Esophagus muscularis mucosa (tissue), 4 donors: ENCODE results near the gene SNRPB2. TPM values are rescaled to one million over a fixed set of nuclear protein-coding genes. Genes with fewer than 3 reads are reported as not detected.

ENCODE experiments used
- DNase-seq: peaks from one replicate; pipeline ENCODE4 v3.0.0-alpha.2; 2017; ENCODE audit errors: extremely low spot score
- H3K27ac ChIP-seq, 4 donors: fragments of 200-600 bp; sonication (generic); replicated peaks in 1 of 4; 1 replicate in 3 of 4; 2 replicates in 1 of 4; pipeline ENCODE4 v1.5.1; 2016 to 2019; ENCODE audit warnings: mild to moderate bottlenecking in 1 of 4
- H3K27me3 ChIP-seq, 4 donors: fragments of 200-600 bp; sonication (generic); one replicate each; pipeline versions ENCODE4 v1.5.1 to v1.6.0; 2016 to 2019
- H3K36me3 ChIP-seq, 4 donors: fragments of 200-600 bp; sonication (generic); one replicate each; pipeline ENCODE4 v1.5.1; 2016 to 2019
- H3K4me1 ChIP-seq, 4 donors: fragments of 200-600 bp; sonication (generic); one replicate each; pipeline ENCODE4 v1.5.1; 2016 to 2019
- H3K4me3 ChIP-seq, 4 donors: fragments of 200-600 bp; sonication (generic); 1 replicate in 2 of 4; 2 replicates in 2 of 4; pipeline ENCODE4 v1.5.1; 2016 to 2019; ENCODE audit warnings: mild to moderate bottlenecking in 4 of 4, moderate library complexity in 1 of 4
- H3K9me3 ChIP-seq, 4 donors: fragments of 200-600 bp; sonication (generic); 1 replicate in 3 of 4; 2 replicates in 1 of 4; pipeline ENCODE4 v1.5.1; 2016 to 2019
- EP300 ChIP-seq: sonication (generic); formaldehyde crosslinking; IDR thresholded peaks from one replicate; pipeline ENCODE4 v1.6.1; 2017; ENCODE audit warnings: antibody characterized with exemption
- POLR2A ChIP-seq: fragments of 450-650 bp; IDR thresholded peaks from one replicate; pipeline ENCODE4 v1.6.1; 2017; ENCODE audit warnings: antibody characterized with exemption, moderate library complexity, mild to moderate bottlenecking, low read depth
- POLR2AphosphoS5 ChIP-seq, 2 donors: sonication (generic); formaldehyde crosslinking; IDR thresholded peaks; one replicate each; pipeline ENCODE4 v1.6.1; 2017; ENCODE audit warnings: antibody characterized with exemption in 2 of 2
- WGBS: methylation state at CpG from one replicate; pipeline ENCODE4 v1.1.5; 2018; 5-methylcytosine and 5-hydroxymethylcytosine counted together
- intact Hi-C: fragments of 100-400 bp; cut with DNase I; formaldehyde crosslinking; loops from one replicate; pipeline ENCODE4 v1.15.1; 2023
- total RNA-seq, 4 donors: library from RNA; depleted of rRNA; stranded (reverse); fragments of >200 nt; gene quantifications; one replicate each; pipeline versions ENCODE4 v1.1.0 to v1.2.1, GENCODE V29; 2016
- TF ChIP-seq, protein P1 (sequence below), 3 experiments: fragments of 200-600 bp in 2 of 3; fragments of 450-650 bp in 1 of 3; sonication (generic) in 2 of 3; IDR thresholded peaks; one replicate each; pipeline ENCODE4 v1.5.1; 2017 to 2019; ENCODE audit warnings: antibody characterized with exemption in 3 of 3, mild to moderate bottlenecking in 2 of 3, moderate library complexity in 1 of 3

SNRPB2 gene
- total RNA-seq, 4 donors from 2014 or later = 22.0 to 49.4 (median 30.5) TPM

GRCh38 chr20:16771213-16771612 lies 41.4 kb downstream of the SNRPB2 start:
- TF ChIP-seq, protein P1, sequence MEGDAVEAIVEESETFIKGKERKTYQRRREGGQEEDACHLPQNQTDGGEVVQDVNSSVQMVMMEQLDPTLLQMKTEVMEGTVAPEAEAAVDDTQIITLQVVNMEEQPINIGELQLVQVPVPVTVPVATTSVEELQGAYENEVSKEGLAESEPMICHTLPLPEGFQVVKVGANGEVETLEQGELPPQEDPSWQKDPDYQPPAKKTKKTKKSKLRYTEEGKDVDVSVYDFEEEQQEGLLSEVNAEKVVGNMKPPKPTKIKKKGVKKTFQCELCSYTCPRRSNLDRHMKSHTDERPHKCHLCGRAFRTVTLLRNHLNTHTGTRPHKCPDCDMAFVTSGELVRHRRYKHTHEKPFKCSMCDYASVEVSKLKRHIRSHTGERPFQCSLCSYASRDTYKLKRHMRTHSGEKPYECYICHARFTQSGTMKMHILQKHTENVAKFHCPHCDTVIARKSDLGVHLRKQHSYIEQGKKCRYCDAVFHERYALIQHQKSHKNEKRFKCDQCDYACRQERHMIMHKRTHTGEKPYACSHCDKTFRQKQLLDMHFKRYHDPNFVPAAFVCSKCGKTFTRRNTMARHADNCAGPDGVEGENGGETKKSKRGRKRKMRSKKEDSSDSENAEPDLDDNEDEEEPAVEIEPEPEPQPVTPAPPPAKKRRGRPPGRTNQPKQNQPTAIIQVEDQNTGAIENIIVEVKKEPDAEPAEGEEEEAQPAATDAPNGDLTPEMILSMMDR (IDR thresholded peaks at IDR 0.05) = no peak
- TF ChIP-seq POLR2AphosphoS5 (IDR thresholded peaks at IDR 0.05) (no peak), EP300 (no peak), POLR2A (no peak)
- Histone ChIP-seq H3K9me3 (peaks cover 0 to 6% (median 0%) of the 10 kb centered on the region in 4 donors), H3K4me1 (no peaks in the 10 kb centered on the region), H3K36me3 (no peaks in the 10 kb centered on the region), H3K27ac (no peak overlapping the region), H3K4me3 (no peak overlapping the region), H3K27me3 (no peaks in the 10 kb centered on the region)
- intact Hi-C loops = no loop called here
- DNase-seq = no peak

GRCh38 chr20:16775961-16776360 lies 46.1 kb downstream of the SNRPB2 start:
- no peak for DNase-seq
- Histone ChIP-seq H3K36me3 (no peaks in the 10 kb centered on the region), H3K4me1 (no peaks in the 10 kb centered on the region), H3K4me3 (no peak overlapping the region), H3K9me3 (peaks cover 0 to 6% (median 0%) of the 10 kb centered on the region in 4 donors), H3K27ac (no peak overlapping the region), H3K27me3 (no peaks in the 10 kb centered on the region)
- intact Hi-C loops = no loop called here
- WGBS = 86% methylated on average over 1 of the region's 1 CpG
- TF ChIP-seq POLR2A (no peak), POLR2AphosphoS5 (IDR thresholded peaks at IDR 0.05) (no peak), EP300 (no peak)
- TF ChIP-seq, protein P1 (IDR thresholded peaks at IDR 0.05) = no peak

GRCh38 chr20:16777126-16777525 lies 47.3 kb downstream of the SNRPB2 start:
- H3K36me3 ChIP-seq = no peaks in the 10 kb centered on the region
- 23% methylated on average over 1 of the region's 1 CpG for WGBS
- DNase-seq = no peak
- no peaks in the 10 kb centered on the region for H3K27me3 ChIP-seq
- H3K4me1 ChIP-seq = no peaks in the 10 kb centered on the region
- no peak overlapping the region for H3K4me3 ChIP-seq
- intact Hi-C loops = no loop called here
- no peak overlapping the region for H3K27ac ChIP-seq
- no peak for TF ChIP-seq POLR2AphosphoS5 (IDR thresholded peaks at IDR 0.05)
- TF ChIP-seq, protein P1 (IDR thresholded peaks at IDR 0.05) = no peak
- TF ChIP-seq POLR2A = no peak
- TF ChIP-seq EP300 = no peak
- peaks cover 0 to 15% (median 2%) of the 10 kb centered on the region in 4 donors for H3K9me3 ChIP-seq

- no peak overlapping the region for H3K4me3 ChIP-seq
- no peaks in the 10 kb centered on the region for H3K36me3 ChIP-seq
- TF ChIP-seq EP300 = no peak
- TF ChIP-seq POLR2A = no peak
- no peak for TF ChIP-seq POLR2AphosphoS5 (IDR thresholded peaks at IDR 0.05)
- TF ChIP-seq, protein P1 (IDR thresholded peaks at IDR 0.05) = no peak
- H3K4me1 ChIP-seq = no peaks in the 10 kb centered on the region
- no peaks in the 10 kb centered on the region for H3K27me3 ChIP-seq
- H3K27ac ChIP-seq = no peak overlapping the region
- 86% methylated on average over 1 of the region's 1 CpG for WGBS
- H3K9me3 ChIP-seq = peaks cover 0 to 20% (median 5%) of the 10 kb centered on the region in 4 donors
- no peak for DNase-seq
- intact Hi-C loops = no loop called here
Measured at GRCh38 chr20:16778159-16778558, 48.3 kb downstream of the SNRPB2 start.

DNA sequence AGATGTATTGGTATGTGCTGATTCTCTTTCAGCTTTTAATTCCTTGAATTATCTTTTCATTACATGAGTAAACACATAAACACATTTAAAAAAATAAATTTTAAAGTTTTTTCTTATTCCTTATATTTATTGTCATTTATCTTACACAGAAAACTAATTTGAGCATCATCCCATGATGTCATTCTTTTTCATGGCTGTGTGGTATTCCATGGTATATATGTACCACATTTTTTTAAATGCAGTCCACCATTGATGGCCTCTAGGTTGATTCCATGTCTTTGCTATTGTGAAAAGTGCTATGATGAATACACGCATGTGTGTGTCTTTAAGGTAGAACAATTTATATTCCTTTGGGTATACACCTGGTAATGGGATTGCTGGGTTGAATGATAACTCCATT lies 51.7 kb downstream of the SNRPB2 start:
- H3K9me3 ChIP-seq = peaks cover 0 to 14% (median 5%) of the 10 kb centered on the region in 4 donors
- no peaks in the 10 kb centered on the region for H3K36me3 ChIP-seq
- no peak overlapping the region for H3K4me3 ChIP-seq
- DNase-seq = no peak
- no peaks in the 10 kb centered on the region for H3K27me3 ChIP-seq
- no peak overlapping the region for H3K27ac ChIP-seq
- intact Hi-C loops = no loop called here
- 90% methylated on average over 1 of the region's 1 CpG for WGBS
- TF ChIP-seq, protein P1 (IDR thresholded peaks at IDR 0.05) = no peak
- TF ChIP-seq POLR2AphosphoS5 (IDR thresholded peaks at IDR 0.05) (no peak), POLR2A (no peak), EP300 (no peak)
- no peaks in the 10 kb centered on the region for H3K4me1 ChIP-seq
